Esophagus squamous epithelium (tissue), 4 donors: ENCODE results near the gene NHERF2.

ENCODE experiments used
- POLR2A ChIP-seq, 4 donors: fragments of 450-650 bp; IDR thresholded peaks; one replicate each; pipeline ENCODE4 v1.6.1; 2017; ENCODE audit warnings: antibody characterized with exemption in 4 of 4, mild to moderate bottlenecking in 4 of 4, moderate library complexity in 3 of 4
- TF ChIP-seq, protein P1 (sequence below), 6 experiments: fragments of 450-650 bp in 4 of 6; fragments of 200-600 bp in 2 of 6; sonication (generic) in 2 of 6; IDR thresholded peaks; one replicate each; pipeline ENCODE4 v1.5.1; 2016 to 2019; ENCODE audit warnings: antibody characterized with exemption in 6 of 6, mild to moderate bottlenecking in 4 of 6, moderate library complexity in 4 of 6

DNA sequence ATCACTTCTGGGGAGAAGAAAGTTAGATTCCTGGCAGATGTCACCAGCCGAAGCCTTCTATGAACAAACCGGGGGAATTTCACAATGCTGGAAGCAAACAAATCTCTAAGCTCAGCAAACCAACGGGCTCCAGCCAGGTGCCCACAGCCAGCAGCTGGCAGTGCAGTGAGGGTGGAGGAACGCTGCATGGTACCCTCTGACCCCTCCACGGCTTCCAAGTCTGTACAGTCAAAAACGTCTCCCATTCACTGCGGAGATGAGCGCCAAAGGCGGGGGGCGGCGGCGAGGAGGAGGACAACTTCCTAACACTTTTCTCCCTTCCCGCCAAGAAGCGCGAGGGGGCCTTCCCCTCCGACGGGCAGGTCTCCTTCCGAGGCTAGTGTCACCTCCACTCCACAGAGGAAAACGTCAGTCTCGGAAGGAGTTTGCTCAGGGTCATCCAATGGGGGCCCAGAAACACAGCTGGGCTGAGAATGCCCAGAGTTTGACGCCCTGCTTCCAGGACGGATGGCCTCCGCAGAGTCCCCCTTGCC lies 18.0 kb upstream of the NHERF2 start:
- TF ChIP-seq, protein P1, sequence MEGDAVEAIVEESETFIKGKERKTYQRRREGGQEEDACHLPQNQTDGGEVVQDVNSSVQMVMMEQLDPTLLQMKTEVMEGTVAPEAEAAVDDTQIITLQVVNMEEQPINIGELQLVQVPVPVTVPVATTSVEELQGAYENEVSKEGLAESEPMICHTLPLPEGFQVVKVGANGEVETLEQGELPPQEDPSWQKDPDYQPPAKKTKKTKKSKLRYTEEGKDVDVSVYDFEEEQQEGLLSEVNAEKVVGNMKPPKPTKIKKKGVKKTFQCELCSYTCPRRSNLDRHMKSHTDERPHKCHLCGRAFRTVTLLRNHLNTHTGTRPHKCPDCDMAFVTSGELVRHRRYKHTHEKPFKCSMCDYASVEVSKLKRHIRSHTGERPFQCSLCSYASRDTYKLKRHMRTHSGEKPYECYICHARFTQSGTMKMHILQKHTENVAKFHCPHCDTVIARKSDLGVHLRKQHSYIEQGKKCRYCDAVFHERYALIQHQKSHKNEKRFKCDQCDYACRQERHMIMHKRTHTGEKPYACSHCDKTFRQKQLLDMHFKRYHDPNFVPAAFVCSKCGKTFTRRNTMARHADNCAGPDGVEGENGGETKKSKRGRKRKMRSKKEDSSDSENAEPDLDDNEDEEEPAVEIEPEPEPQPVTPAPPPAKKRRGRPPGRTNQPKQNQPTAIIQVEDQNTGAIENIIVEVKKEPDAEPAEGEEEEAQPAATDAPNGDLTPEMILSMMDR (IDR thresholded peaks at IDR 0.05) = no peak
- no peak for TF ChIP-seq POLR2A (IDR thresholded peaks at IDR 0.05)
